GM12874 (cell line): Measurements from ENCODE around the gene TENM4.

Experiments
- TF ChIP-seq, protein P1 (sequence below): IDR thresholded peaks from 2 replicates; pipeline ENCODE4 v1.5.1; 2011; ENCODE audit warnings: low read depth, mild to moderate bottlenecking, control low read depth, low read length, moderate library complexity; ENCODE audit not compliant: insufficient read depth

Gene TENM4

DNA sequence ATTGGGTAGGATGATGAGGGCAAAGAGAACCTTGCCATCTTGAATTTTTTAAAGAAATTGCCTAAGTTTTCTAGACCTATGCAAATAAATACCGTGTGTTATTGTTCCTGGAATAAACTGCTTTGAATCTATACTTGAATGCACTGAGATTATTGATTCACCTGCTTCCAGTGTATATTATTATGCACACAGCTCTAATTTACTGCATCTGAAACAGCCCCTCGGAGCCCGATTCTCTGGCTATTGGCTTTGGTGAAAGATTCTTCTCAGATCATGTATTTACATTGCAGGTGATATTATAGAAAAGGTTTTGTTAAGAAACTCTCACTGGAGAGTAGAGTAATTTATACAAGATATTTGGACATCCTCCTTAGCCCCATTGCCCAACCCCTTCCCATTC lies 254.2 kb downstream of the TENM4 start:
- TF ChIP-seq, protein P1, sequence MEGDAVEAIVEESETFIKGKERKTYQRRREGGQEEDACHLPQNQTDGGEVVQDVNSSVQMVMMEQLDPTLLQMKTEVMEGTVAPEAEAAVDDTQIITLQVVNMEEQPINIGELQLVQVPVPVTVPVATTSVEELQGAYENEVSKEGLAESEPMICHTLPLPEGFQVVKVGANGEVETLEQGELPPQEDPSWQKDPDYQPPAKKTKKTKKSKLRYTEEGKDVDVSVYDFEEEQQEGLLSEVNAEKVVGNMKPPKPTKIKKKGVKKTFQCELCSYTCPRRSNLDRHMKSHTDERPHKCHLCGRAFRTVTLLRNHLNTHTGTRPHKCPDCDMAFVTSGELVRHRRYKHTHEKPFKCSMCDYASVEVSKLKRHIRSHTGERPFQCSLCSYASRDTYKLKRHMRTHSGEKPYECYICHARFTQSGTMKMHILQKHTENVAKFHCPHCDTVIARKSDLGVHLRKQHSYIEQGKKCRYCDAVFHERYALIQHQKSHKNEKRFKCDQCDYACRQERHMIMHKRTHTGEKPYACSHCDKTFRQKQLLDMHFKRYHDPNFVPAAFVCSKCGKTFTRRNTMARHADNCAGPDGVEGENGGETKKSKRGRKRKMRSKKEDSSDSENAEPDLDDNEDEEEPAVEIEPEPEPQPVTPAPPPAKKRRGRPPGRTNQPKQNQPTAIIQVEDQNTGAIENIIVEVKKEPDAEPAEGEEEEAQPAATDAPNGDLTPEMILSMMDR = no peak

DNA sequence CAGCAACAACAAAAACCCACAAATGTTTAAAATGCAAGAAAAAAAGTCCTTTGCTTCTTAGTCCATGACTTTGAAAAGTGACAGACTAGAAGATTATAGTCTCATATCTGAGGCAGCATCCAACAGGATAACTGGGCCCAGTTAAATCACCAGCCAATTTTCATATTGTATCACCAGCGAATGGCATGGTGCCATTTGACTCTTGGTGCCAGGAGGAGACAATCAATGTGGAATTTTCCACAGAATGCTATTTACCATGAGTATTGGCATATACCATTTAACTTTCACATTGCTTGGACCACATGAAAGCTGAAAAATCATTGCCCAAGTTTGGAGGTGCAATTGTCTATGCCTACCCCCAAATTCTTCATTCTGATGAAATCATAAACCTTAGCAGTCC lies 255.5 kb downstream of the TENM4 start:
- TF ChIP-seq, protein P1 = no peak

DNA sequence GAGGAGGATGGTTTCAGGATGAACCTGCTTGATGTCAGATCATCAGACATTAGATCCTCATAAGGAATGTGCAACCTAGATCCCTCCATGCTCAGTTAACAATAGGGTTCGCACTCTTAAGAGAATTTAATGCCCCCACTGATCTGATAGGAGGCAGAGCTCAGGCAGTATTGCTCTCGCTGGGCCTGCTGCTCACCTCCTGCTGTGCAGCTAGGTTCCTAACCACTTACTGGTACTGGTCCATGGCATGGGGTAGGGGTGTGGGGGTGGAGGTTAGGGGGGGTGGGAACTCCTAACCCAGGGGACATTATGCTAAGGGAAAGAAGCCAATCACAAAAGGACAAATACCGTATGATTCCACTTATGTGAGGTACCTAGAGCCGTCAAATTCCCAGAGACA lies 256.5 kb downstream of the TENM4 start:
- TF ChIP-seq, protein P1 = no peak

DNA sequence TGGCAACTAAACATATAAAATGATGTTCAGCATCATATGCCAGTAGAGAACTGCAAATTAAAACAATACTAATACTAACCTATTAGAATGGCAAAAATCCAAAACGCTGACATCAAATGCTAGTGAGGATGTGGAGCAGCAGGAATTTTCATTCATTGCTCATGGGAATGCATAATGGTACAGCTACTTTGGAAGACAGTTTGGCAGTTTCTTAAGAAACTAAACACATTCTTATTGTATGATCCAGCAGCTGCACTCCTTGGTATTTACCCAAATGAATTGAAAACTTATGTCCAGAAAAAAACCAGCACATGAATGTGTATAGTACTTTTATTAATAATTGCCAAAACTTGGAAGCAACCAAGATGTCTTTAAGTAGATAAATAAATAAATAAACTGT lies 258.0 kb downstream of the TENM4 start:
- TF ChIP-seq, protein P1 = no peak

DNA sequence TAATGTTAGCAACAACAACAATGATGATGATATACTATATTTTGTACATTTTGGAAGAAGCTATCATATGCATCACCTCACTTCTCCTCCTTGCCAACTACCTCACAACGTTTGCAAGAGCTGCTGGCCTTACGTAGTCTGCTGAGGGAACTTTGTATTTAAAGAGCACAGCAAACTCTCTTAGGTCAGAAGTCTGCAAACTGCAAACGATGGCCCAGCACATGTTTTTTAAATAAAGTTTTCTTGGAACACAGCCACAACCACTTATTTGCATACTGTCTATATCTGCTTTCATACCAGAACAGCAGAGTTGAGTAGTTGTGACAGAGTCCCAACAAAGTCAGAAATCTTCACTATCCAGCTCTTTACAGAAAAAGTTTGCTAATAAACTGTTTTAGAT lies 261.7 kb downstream of the TENM4 start:
- TF ChIP-seq, protein P1 = no peak

DNA sequence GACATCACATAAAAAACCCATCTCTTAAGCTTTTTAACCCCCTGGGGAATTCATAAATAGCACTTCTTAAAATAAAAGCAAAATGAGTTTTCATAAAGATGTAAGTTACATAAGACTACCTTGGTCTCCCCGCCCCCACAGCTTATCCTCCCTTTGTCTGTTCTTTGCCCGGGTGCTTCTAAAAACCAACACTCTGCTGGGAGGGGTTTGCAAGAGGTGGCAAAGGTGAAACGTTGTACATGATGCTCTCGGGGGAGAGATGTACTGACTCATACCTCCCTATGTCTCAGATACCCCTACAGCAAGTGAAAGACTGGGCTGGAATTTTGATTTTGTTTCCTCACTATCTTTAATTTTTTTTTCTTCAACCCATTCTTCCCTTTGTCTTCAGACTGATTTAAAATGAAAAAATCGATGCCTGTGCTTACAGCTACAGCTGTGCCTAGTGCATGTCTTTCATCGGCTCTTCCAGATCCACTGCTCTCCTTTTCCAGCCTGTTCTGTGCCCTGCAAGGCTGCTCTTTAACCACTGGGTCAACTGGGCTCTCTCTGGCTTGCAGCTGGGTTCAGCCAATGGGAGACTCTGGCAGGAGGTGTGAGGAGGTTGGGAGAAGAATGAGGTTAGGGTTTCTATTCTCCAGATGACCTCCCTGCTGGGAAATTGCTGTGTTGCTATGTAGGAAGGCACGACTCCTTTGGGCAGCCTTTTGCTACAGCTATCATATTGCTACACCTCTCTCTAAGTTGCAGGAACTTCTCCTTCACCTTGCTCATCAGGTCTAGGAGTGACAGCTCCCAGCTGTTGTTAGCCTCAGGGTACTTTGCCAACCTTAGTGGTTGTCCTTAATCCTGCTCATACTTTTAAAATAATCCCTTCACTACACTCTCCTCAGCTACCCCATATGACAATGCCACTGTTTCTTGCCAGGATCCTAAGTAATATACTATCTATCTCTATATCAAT lies 266.5 kb downstream of the TENM4 start:
- TF ChIP-seq, protein P1 = no peak

DNA sequence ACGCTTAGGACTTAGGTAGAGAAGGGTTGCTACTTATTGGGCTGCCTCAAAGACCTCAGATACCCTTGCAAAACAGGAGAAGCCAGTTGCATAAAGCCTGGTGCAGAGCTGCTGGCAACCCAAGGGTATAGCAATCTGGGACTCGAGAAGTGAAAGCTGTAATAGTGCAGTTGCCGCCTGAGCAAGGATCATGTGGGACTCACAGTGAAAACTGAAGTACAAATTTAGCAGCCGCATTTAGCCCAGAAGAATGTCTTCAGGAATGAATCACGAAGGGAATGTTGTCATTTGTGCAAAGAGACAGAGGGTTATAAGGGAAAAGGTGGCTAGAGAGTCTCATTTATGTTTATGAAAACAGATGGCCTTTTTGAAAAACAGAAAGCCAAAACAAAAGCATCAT lies 267.2 kb downstream of the TENM4 start:
- TF ChIP-seq, protein P1 = no peak
